Mononuclear cell (primary cell): Measurements from ENCODE around the gene SEMA3B. TPM values are rescaled to one million over a fixed set of nuclear protein-coding genes. Genes with fewer than 3 reads are reported as not detected.
"Not testable (repeated sequence)": the region's sequence is repeated elsewhere in the genome, so short reads cannot be mapped to it uniquely, and the experiment has no call there.

Experiments
- H3K27me3 ChIP-seq: 2 replicates; pipeline ENCODE4 v1.6.0; 2011; ENCODE audit warnings: low read length, control low read depth; ENCODE audit not compliant: insufficient read depth
- H3K4me1 ChIP-seq: 2 replicates; pipeline ENCODE4 v1.5.1; 2011; ENCODE audit warnings: mild to moderate bottlenecking, low read length, control low read depth; ENCODE audit not compliant: insufficient read depth
- H3K4me3 ChIP-seq: 2 replicates; pipeline ENCODE4 v1.5.1; 2011; ENCODE audit warnings: mild to moderate bottlenecking, low read length, moderate library complexity
- H3K9me3 ChIP-seq: 2 replicates; pipeline ENCODE4 v1.5.1; 2011; ENCODE audit warnings: low read depth, mild to moderate bottlenecking, control low read depth, low read length
- total RNA-seq: library from RNA; depleted of rRNA; stranded (reverse); fragments of >200 nt; gene quantifications from one replicate; pipeline ENCODE4 v1.2.3, GENCODE V29; 2012

Gene SEMA3B
- total RNA-seq, 1 donor: 0.42 TPM

GRCh38 chr3:50296721-50297383, 27.9 kb downstream of the SEMA3B start:
- Histone ChIP-seq H3K27me3 (no peaks in the 10 kb centered on the region), H3K4me1 (peaks cover 41% of the 10 kb centered on the region), H3K9me3 (no peaks in the 10 kb centered on the region), H3K4me3 (no peak overlapping the region)

GRCh38 chr3:50297384-50297775, 28.4 kb downstream of the SEMA3B start:
- Histone ChIP-seq H3K9me3 (no peaks in the 10 kb centered on the region), H3K4me1 (peaks cover 41% of the 10 kb centered on the region), H3K27me3 (no peaks in the 10 kb centered on the region), H3K4me3 (no peak overlapping the region)

- Histone ChIP-seq H3K4me3 (peak overlapping the region; percentile 74), H3K9me3 (no peaks in the 10 kb centered on the region), H3K27me3 (no peaks in the 10 kb centered on the region), H3K4me1 (peaks cover 34% of the 10 kb centered on the region)
These were observed 29.2 kb downstream of the SEMA3B start for GRCh38 chr3:50297896-50298725.

GRCh38 chr3:50298836-50299637, 30.1 kb downstream of the SEMA3B start, which contains the start of the genes HYAL3 and NAA80:
Gene HYAL3 (minus strand): TSS chr3:50299405. CDS start chr3:50295602, 3,803 bp downstream.
Gene NAA80 (minus strand): TSS chr3:50299405. CDS start chr3:50297463, 1,942 bp downstream.
- Histone ChIP-seq H3K9me3 (no peaks in the 10 kb centered on the region), H3K4me3 (peak within 1 kb of the TSS; percentile 74), H3K4me1 (peaks cover 34% of the 10 kb centered on the region), H3K27me3 (no peaks in the 10 kb centered on the region)

- H3K4me3 ChIP-seq: peak overlapping the region; percentile 37
- H3K4me1 ChIP-seq: peaks cover 34% of the 10 kb centered on the region
- H3K27me3 ChIP-seq: no peaks in the 10 kb centered on the region
- no peaks in the 10 kb centered on the region for H3K9me3 ChIP-seq
These were observed 30.6 kb downstream of the SEMA3B start for GRCh38 chr3:50299638-50299928.

GRCh38 chr3:50299929-50300680, 31.2 kb downstream of the SEMA3B start:
- Histone ChIP-seq H3K9me3 (no peaks in the 10 kb centered on the region), H3K27me3 (no peaks in the 10 kb centered on the region), H3K4me1 (peaks cover 34% of the 10 kb centered on the region), H3K4me3 (peak overlapping the region; percentile 37)

- no peaks in the 10 kb centered on the region for H3K9me3 ChIP-seq
- H3K4me1 ChIP-seq: peaks cover 34% of the 10 kb centered on the region
- no peaks in the 10 kb centered on the region for H3K27me3 ChIP-seq
- no peak overlapping the region for H3K4me3 ChIP-seq
These were observed 31.8 kb downstream of the SEMA3B start for GRCh38 chr3:50300681-50301254.

- H3K4me3 ChIP-seq: no peak overlapping the region
- no peaks in the 10 kb centered on the region for H3K9me3 ChIP-seq
- peaks cover 33% of the 10 kb centered on the region for H3K4me1 ChIP-seq
- no peaks in the 10 kb centered on the region for H3K27me3 ChIP-seq
These were observed 33.4 kb downstream of the SEMA3B start for GRCh38 chr3:50302095-50303012.

- Histone ChIP-seq H3K4me3 (no peak within 1 kb of the TSS), H3K9me3 (no peaks in the 10 kb centered on the region), H3K27me3 (no peaks in the 10 kb centered on the region), H3K4me1 (peaks cover 25% of the 10 kb centered on the region)
These were observed 34.3 kb downstream of the SEMA3B start, which contains the start of gene HYAL1 for GRCh38 chr3:50303013-50303815. Gene HYAL1 (minus strand): TSS chr3:50303574. CDS start chr3:50302956, 618 bp downstream.

GRCh38 chr3:50304601-50305000, 35.7 kb downstream of the SEMA3B start:
- H3K9me3 ChIP-seq: no peaks in the 10 kb centered on the region
- no peaks in the 10 kb centered on the region for H3K27me3 ChIP-seq
- H3K4me3 ChIP-seq: no peak overlapping the region
- H3K4me1 ChIP-seq: peaks cover 15% of the 10 kb centered on the region

- not testable (repeated sequence) for H3K4me1 ChIP-seq, H3K9me3 ChIP-seq, H3K4me3 ChIP-seq, H3K27me3 ChIP-seq
These were observed 43.1 kb downstream of the SEMA3B start for GRCh38 chr3:50312041-50312440.

GRCh38 chr3:50314342-50314741, 45.4 kb downstream of the SEMA3B start:
- no peak overlapping the region for H3K4me3 ChIP-seq
- peaks cover 29% of the 10 kb centered on the region for H3K4me1 ChIP-seq
- H3K9me3 ChIP-seq: no peaks in the 10 kb centered on the region
- H3K27me3 ChIP-seq: no peaks in the 10 kb centered on the region

GRCh38 chr3:50314816-50315215, 45.9 kb downstream of the SEMA3B start:
- H3K9me3 ChIP-seq: no peaks in the 10 kb centered on the region
- peaks cover 34% of the 10 kb centered on the region for H3K4me1 ChIP-seq
- no peak overlapping the region for H3K4me3 ChIP-seq
- H3K27me3 ChIP-seq: no peaks in the 10 kb centered on the region
